Epithelial cell of prostate (primary cell): ENCODE measurements around the gene RPS19.

Experiments
- DNase-seq: peaks from one replicate; pipeline ENCODE4 v3.0.0-alpha.2; 2011; ENCODE audit warnings: low read depth, low spot score
- H3K27ac ChIP-seq: fragments of 450-650 bp; 2 replicates; pipeline ENCODE4 v1.5.1; 2017; ENCODE audit warnings: mild to moderate bottlenecking

Gene RPS19

DNA sequence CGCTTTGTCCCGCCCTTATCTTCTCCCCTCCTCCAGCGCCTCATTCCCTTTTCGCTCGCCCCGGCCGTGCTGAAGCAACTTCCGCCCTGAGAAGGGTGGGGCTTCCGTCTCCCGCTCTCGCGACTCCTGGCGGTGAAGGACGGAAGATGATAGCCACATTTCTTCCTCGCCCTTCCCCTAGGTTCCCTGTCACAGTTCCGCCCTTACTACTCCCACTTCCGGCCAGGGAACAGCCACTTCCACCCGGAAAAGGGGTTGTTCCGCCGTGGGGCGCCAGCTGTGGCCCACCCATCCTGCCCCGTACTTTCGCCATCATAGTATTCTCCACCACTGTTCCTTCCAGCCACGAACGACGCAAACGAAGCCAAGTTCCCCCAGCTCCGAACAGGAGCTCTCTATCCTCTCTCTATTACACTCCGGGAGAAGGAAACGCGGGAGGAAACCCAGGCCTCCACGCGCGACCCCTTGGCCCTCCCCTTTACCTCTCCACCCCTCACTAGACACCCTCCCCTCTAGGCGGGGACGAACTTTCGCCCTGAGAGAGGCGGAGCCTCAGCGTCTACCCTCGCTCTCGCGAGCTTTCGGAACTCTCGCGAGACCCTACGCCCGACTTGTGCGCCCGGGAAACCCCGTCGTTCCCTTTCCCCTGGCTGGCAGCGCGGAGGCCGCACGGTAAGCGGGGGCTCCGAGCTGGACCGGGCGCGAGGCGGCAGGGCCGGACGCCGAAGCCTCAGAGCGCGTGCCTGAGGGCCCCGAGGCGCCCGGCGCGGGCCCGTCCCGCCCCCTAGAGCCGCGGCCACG, at the start of gene RPS19:
Gene RPS19 (plus strand): TSS at position 638 of the 801 bp plus-strand sequence. CDS start 520 bp downstream, outside the sequence.
- peak within 1 kb of the TSS; percentile 91 for H3K27ac ChIP-seq
- DNase-seq, result peak; percentile 93

GRCh38 chr19:41810301-41810700, 49.8 kb upstream of the RPS19 start:
- no peak overlapping the region for H3K27ac ChIP-seq
- DNase-seq, result no peak

DNA sequence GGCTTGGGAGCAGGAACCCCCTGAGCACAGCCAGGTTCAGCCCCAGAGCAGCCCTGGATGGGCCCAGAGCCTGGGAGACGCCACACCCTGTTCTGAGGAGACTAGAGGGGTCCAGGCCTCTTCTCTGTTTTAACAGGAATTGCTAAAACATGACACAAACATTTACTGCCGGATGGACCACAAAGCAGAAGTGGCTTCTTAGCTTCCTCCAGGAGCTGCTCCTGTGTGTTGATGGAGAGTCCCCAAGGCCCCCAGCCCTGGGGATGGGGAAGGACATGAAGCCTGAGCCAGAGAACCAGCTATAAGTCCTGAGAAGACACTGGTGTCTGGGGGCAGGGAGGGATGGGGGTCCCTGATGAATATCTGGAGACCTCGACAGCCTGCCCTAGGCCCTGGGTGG, 49.0 kb upstream of the RPS19 start:
- no peak overlapping the region for H3K27ac ChIP-seq
- DNase-seq, result no peak

DNA sequence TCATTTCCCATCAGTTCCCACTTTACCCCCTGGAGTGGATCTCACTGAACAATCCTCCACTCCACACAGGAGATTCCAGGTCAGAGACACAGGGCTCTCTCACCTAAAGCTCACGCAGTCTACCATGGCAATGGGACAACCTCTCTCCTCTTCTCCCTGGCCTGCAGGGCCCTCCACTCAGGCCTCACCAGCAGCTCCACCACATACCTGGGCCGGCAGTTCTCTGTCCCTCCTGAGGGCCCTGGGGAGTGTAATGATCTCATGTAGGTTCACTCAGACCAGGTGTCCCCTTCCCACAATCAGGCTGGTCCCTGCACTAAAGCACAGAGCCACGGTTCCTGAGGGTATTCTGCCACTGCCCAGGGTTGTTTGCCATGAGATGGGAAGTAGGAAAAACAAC, 48.1 kb upstream of the RPS19 start:
- DNase-seq, result no peak
- no peak overlapping the region for H3K27ac ChIP-seq

DNA sequence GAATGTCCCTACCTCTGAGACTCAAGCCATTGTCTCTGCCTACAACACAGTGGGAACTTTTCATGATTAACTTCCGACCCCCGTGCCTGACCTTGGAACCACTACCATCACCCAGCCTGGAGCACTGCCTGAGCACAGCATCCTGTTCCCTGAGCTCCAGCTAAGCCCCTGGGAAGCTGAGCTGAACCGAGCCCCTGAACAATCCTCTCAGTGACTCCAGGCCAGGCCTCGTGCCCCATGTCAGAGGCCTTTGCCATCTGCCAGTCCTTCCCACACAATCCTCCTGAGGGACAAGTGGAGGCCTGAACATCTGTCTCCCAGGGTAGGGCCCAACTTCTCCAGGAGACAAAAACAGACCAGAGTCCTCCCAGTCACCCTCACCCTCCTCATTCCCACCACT, 46.1 kb upstream of the RPS19 start:
- no peak overlapping the region for H3K27ac ChIP-seq
- DNase-seq, result no peak

- no peak overlapping the region for H3K27ac ChIP-seq
- DNase-seq, result no peak
Measured at GRCh38 chr19:41815301-41815700, 44.8 kb upstream of the RPS19 start.

GRCh38 chr19:41816761-41817160, 43.3 kb upstream of the RPS19 start:
- no peak for DNase-seq
- H3K27ac ChIP-seq, result no peak overlapping the region

GRCh38 chr19:41821003-41821735, 38.9 kb upstream of the RPS19 start:
- no peak overlapping the region for H3K27ac ChIP-seq
- DNase-seq, result no peak

DNA sequence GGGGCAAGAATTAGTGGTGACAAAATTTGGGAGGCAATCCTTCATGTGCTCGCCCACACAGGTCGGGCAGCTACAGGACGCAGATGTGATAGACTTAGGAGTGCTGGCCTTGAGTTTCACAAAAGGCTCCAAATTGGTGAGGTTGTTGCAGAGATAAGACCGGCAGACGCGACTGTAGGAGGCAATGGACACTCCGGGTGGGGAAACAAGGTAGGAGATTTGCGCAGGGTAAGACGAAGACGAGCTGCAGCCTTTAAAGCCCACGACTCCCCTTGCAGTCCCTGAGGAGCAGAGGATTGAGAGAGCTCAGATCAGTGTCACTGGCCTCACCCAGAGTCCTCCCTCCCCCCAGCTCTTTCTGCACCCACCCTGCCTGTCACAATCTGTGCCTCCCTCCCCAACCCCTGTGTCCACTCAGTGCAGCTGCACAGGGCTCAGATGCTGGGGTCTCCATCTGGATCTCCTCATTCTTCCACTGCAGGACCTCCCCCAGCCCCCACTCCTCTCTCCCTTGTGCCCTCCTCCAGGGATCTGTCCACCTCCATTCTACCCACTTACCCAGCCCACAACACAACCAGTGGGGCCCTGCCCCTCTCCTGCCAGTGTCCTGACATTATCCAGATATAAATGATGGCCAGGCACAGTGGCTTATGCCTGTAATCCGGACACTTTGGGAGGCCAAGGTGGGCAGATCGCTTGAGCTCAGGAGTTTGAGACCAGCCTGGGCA, 21.9 kb upstream of the RPS19 start:
- no peak for DNase-seq
- no peak overlapping the region for H3K27ac ChIP-seq

- no peak overlapping the region for H3K27ac ChIP-seq
Measured at GRCh38 chr19:41839211-41839610, 20.8 kb upstream of the RPS19 start.

DNA sequence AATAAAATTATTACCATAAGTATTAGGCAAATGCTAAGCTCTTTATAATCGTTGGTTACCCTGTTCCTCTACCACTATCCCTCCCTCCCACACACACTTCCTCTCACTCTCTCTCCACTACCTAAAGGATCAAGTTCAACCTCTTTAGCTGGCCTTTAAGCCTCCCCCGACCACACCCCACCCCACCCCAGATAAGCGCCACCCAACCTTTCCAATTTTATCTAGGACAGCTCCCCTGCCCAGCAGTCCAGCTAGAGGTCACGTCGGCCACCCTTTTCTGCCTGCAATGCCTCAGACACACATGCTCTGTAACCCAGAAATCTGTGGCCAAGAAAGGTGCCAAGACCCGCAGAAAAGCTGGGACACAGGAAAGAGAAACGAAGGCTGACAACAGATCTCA, 16.7 kb upstream of the RPS19 start:
- no peak overlapping the region for H3K27ac ChIP-seq
- no peak for DNase-seq

More at GRCh38 chr19:41839211-41839610, 20.8 kb upstream of the RPS19 start:
- DNase-seq, result no peak

GRCh38 chr19:41844601-41845000, 15.5 kb upstream of the RPS19 start, which contains the start of gene LYPD4:
Gene LYPD4 (minus strand): TSS chr19:41844683. CDS start chr19:41839285, 5,398 bp downstream.
- no peak within 1 kb of the TSS for H3K27ac ChIP-seq
- DNase-seq, result no peak

DNA sequence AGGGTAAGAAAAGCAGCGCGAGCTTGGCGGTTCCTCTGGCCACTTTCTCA, 15.2 kb upstream of the RPS19 start, which contains the start of gene DMRTC2:
Gene DMRTC2 (plus strand): TSS at position 42 of the 50 bp plus-strand sequence. CDS start 2,387 bp downstream, outside the sequence.
- DNase-seq, result no peak
- H3K27ac ChIP-seq, result no peak within 1 kb of the TSS

- no peak overlapping the region for H3K27ac ChIP-seq
- no peak for DNase-seq
Measured at GRCh38 chr19:41845051-41845590, 14.9 kb upstream of the RPS19 start.

GRCh38 chr19:41847351-41848105, 12.5 kb upstream of the RPS19 start:
- no peak for DNase-seq
- H3K27ac ChIP-seq, result no peak overlapping the region

GRCh38 chr19:41848666-41849065, 11.4 kb upstream of the RPS19 start:
- no peak for DNase-seq
- H3K27ac ChIP-seq, result no peak overlapping the region

DNA sequence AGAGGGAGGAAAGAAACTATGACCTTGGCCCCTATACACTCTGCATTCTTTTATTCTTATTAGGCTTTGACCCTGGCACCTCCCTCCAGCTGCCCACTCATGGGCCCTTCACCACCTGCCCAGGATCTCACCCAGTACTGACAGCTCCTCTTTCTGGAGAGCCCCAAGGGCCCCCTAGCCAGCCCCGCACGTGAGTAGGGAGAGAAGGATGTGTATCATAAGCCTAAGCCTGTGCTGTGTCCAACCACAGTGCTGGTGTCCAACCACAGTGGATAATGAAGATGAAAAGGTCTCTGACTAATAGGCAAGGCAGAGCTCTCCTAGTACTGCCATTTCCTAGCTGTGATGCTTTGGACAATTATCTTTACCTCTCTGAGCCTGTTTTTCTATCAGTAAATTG, 11.0 kb upstream of the RPS19 start:
- no peak overlapping the region for H3K27ac ChIP-seq
- no peak for DNase-seq

- no peak for DNase-seq
- H3K27ac ChIP-seq, result no peak overlapping the region
Measured at GRCh38 chr19:41850381-41850780, 9.7 kb upstream of the RPS19 start.

DNA sequence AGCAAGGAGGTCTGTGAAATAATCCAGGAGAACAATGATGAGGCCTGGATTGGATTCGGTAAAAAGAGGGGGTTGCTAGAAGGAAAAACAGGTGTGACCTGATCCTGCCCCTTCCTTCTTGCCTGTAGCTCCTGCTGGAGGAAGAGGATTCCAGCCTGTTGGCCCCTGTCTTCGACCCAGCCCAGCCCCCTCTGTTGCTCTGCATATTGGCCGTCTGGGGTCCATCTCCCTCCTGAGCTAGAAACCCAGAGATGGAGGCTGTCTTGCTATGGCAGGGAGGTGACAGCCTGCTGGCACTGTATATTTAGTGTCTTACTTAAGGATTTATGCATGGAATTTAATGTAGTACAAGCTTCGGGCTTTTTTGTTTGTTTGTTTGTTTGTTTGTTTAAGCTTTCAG, 8.6 kb upstream of the RPS19 start:
- DNase-seq, result no peak
- H3K27ac ChIP-seq, result no peak overlapping the region

- no peak overlapping the region for H3K27ac ChIP-seq
- DNase-seq, result no peak
Measured at GRCh38 chr19:41853344-41853743, 6.7 kb upstream of the RPS19 start.
